Endothelial cell of umbilical vein (primary cell): ENCODE measurements around the gene RBMS1. TPM values are rescaled to one million over a fixed set of nuclear protein-coding genes. Genes with fewer than 3 reads are reported as not detected.

Source experiments
- BruUV-seq: library from RNA; stranded (reverse); fragments of 400-500 nt; replicated peaks from 2 replicates; lab custom pipeline; 2021; lab: Mats Ljungman, UMichigan
- CTCF ChIA-PET: fragments of 300-600, 350-600 bp; sonication (Branson Sonifier 250); formaldehyde crosslinking; loops from one replicate; lab custom pipeline; 2021; ENCODE audit warnings: antibody characterized with exemption, inconsistent platforms; lab: Charles Lee
- POLR2A ChIA-PET: fragments of 300-600, 350-600 bp; sonication (Branson Sonifier 250); formaldehyde crosslinking; loops from one replicate; lab custom pipeline; 2021; ENCODE audit warnings: antibody characterized with exemption, inconsistent platforms; lab: Charles Lee
- DNase-seq: peaks from one replicate; pipeline ENCODE4 v3.0.0-alpha.2; 2011; ENCODE audit warnings: low read depth, low spot score
- FAIRE-seq: peaks from 2 replicates; lab custom pipeline; 2011; peaks lifted over from hg19 to GRCh38; lab: Jason Lieb, UNC
- H2AFZ ChIP-seq: 2 replicates; pipeline ENCODE4 v1.6.0; 2012; ENCODE audit warnings: low read depth, low read length, control low read depth, inconsistent platforms
- H3K27ac ChIP-seq: 2 replicates; pipeline ENCODE4 v1.5.1; 2011; ENCODE audit warnings: low read depth, mild to moderate bottlenecking, control low read depth, low read length, moderate library complexity; ENCODE audit not compliant: insufficient read depth
- H3K27me3 ChIP-seq, 2 experiments: 2 replicates each; pipeline versions ENCODE4 v1.6.0 to v1.6.1; 2011; ENCODE audit warnings: low read length in 2 of 2, mixed read lengths in 1 of 2; ENCODE audit not compliant: control insufficient read depth in 2 of 2, insufficient read depth in 2 of 2
- H3K36me3 ChIP-seq, 2 experiments: 2 replicates in 1 of 2; 3 replicates in 1 of 2; pipeline ENCODE4 v1.5.1; 2011; ENCODE audit warnings: low read length in 2 of 2, mild to moderate bottlenecking in 1 of 2, moderate library complexity in 1 of 2; ENCODE audit not compliant: control insufficient read depth in 2 of 2, insufficient read depth in 2 of 2; ENCODE audit errors: extremely low read depth in 1 of 2
- H3K4me1 ChIP-seq: 3 replicates; pipeline ENCODE4 v1.5.1; 2011; ENCODE audit warnings: mild to moderate bottlenecking, low read length; ENCODE audit not compliant: control insufficient read depth, insufficient read depth; ENCODE audit errors: extremely low read depth
- H3K4me2 ChIP-seq: 2 replicates; pipeline ENCODE4 v1.6.1; 2011; ENCODE audit warnings: low read length, control low read depth, mixed read lengths; ENCODE audit not compliant: insufficient read depth
- H3K4me3 ChIP-seq, 3 experiments: fragments of 200-600 bp in 1 of 3; sonication (generic), shearing (Covaris generic) in 1 of 3; replicated peaks in 1 of 3; 2 replicates each; pipeline ENCODE4 v1.5.1; 2011 to 2016; ENCODE audit warnings: control low read depth in 3 of 3, low read length in 3 of 3, mild to moderate bottlenecking in 2 of 3, inconsistent platforms in 1 of 3, low read depth in 1 of 3, moderate library complexity in 1 of 3; ENCODE audit not compliant: insufficient read depth in 1 of 3
- H3K79me2 ChIP-seq: 2 replicates; pipeline ENCODE4 v1.6.0; 2012; ENCODE audit warnings: low read length, inconsistent platforms; ENCODE audit not compliant: control insufficient read depth, insufficient read depth
- H3K9ac ChIP-seq: replicated peaks from 2 replicates; pipeline ENCODE3; 2011; ENCODE audit warnings: low read length, control low read depth; ENCODE audit not compliant: insufficient read depth; ENCODE audit errors: extremely low read depth
- H3K9me1 ChIP-seq: replicated peaks from 3 replicates; pipeline ENCODE4 v1.6.0; 2011; ENCODE audit warnings: mild to moderate bottlenecking, low read length; ENCODE audit not compliant: control insufficient read depth, insufficient read depth; ENCODE audit errors: extremely low read depth
- H3K9me3 ChIP-seq: replicated peaks from 2 replicates; pipeline ENCODE4 v1.5.1; 2012; ENCODE audit warnings: low read length, inconsistent platforms; ENCODE audit not compliant: control insufficient read depth, insufficient read depth
- H4K20me1 ChIP-seq: replicated peaks from 2 replicates; pipeline ENCODE3; 2011; ENCODE audit warnings: mild to moderate bottlenecking, low read length; ENCODE audit not compliant: control insufficient read depth, insufficient read depth; ENCODE audit errors: extremely low read depth
- EZH2 ChIP-seq: IDR thresholded peaks from 2 replicates; pipeline ENCODE4 v1.6.1; 2012; ENCODE audit warnings: borderline replicate concordance, low read depth, mild to moderate bottlenecking, moderate library complexity, low read length, inconsistent platforms; ENCODE audit not compliant: severe bottlenecking
- FOS ChIP-seq: IDR thresholded peaks from 2 replicates; pipeline ENCODE4 v1.6.1; 2011; ENCODE audit warnings: mild to moderate bottlenecking, low read length, moderate library complexity, borderline replicate concordance; ENCODE audit not compliant: insufficient read depth
- GATA2 ChIP-seq: IDR thresholded peaks from 2 replicates; pipeline ENCODE4 v1.7.0; 2011; ENCODE audit warnings: low read depth, mild to moderate bottlenecking, moderate library complexity, mixed read lengths, low read length; ENCODE audit not compliant: insufficient read length, insufficient read depth
- MYC ChIP-seq: IDR thresholded peaks from one replicate; pipeline ENCODE4 v1.6.1; 2011; ENCODE audit warnings: mild to moderate bottlenecking, low read depth, low read length
- POLR2A ChIP-seq: IDR thresholded peaks from 2 replicates; pipeline ENCODE4 v1.6.1; 2012; ENCODE audit warnings: low read depth, mild to moderate bottlenecking, control low read depth, low read length
- POLR2AphosphoS5 ChIP-seq: IDR thresholded peaks from 2 replicates; pipeline ENCODE4 v1.6.1; 2012; ENCODE audit warnings: low read depth, mild to moderate bottlenecking, control low read depth, low read length, moderate library complexity; ENCODE audit not compliant: insufficient read depth
- dilution Hi-C: fragments of 300-500 bp; cut with MboI; formaldehyde crosslinking; loops from one replicate; pipeline ENCODE4 v1.15.0; 2019; ENCODE audit warnings: low sequenced_read_pairs; ENCODE audit not compliant: extremely low pct_ligation_motif_present
- intact Hi-C: fragments of 100-400 bp; cut with micrococcal nuclease; formaldehyde crosslinking; loops from one replicate; pipeline ENCODE4 v1.10.0; 2022
- polyA plus RNA-seq, 4 experiments: library from polyadenylated mRNA; depleted of rRNA in 3 of 4; stranded (reverse) in 3 of 4; unstranded in 1 of 4; fragments of >200 nt; gene quantifications; 2 replicates each; pipeline versions ENCODE4 v1.2.1 to v1.2.3, GENCODE V29; 2011 to 2012; ENCODE audit warnings: missing spikeins in 1 of 4
- total RNA-seq: library from RNA; stranded (reverse); gene quantifications from 2 replicates; pipeline ENCODE4 v1.2.3, GENCODE V29; 2021
- TF ChIP-seq, protein P1 (sequence below): IDR thresholded peaks from 2 replicates; pipeline ENCODE4 v1.6.1; 2011; ENCODE audit not compliant: insufficient read depth, insufficient read length
- TF ChIP-seq, protein P2 (sequence below), 2 donors: IDR thresholded peaks; 1 replicate in 1 of 2; 2 replicates in 1 of 2; pipeline ENCODE4 v1.5.1; 2011; ENCODE audit warnings: low read length in 2 of 2, mild to moderate bottlenecking in 2 of 2, moderate library complexity in 2 of 2, control low read depth in 1 of 2, inconsistent platforms in 1 of 2, low read depth in 1 of 2; ENCODE audit not compliant: insufficient read depth in 1 of 2; ENCODE audit errors: extremely low read depth in 1 of 2

RBMS1 gene
- total and polyA plus RNA-seq, 2 donors (not counting 3 experiments of a cell fraction or from before 2014, with no cell fraction given): 60.0 to 93.3 TPM

DNA sequence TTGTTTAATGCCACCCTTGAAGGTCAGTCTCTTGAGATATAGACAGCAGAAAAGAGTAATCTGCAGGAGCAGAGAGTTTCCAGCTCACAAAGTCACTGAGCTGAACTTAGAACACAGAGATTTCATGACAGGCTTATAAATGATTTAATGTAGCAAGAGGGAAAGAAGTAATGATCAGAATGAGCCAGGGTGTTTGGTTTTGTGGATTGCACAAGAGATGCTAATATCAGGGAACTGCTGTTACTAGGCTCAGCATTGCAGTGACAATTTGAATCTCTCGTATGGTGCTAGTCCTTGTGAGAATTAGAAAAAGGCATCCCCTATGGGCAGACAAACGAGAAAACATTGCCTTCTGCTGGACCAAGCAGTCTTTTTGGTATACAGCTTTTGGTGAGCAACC is 231.9 kb downstream of the RBMS1 start:
- CTCF ChIA-PET: interaction anchor here (1.1 to 1.2 kb wide), 2 partner anchors 9 to 802 kb away, joined by 3 to 4 read pairs; no protein-coding TSS in a partner anchor
- no peak overlapping the region for H3K9ac ChIP-seq
- no peak overlapping the region for H3K4me2 ChIP-seq
- H3K9me1 ChIP-seq: no peaks in the 10 kb centered on the region
- dilution Hi-C loops: no loop called here
- H3K9me3 ChIP-seq: no peaks in the 10 kb centered on the region
- no peaks in the 10 kb centered on the region for H3K79me2 ChIP-seq
- POLR2A ChIA-PET: no interaction called here
- H3K4me1 ChIP-seq: no peaks in the 10 kb centered on the region
- no peak overlapping the region for H3K4me3 ChIP-seq
- H2AFZ ChIP-seq: no peak overlapping the region
- no peaks in the 10 kb centered on the region for H3K27me3 ChIP-seq
- H3K27ac ChIP-seq: no peak overlapping the region
- no peak for DNase-seq
- no peaks in the 10 kb centered on the region for H3K36me3 ChIP-seq
- TF ChIP-seq GATA2 (no peak), FOS (no peak), POLR2A (no peak), EZH2 (no peak), MYC (no peak), POLR2AphosphoS5 (no peak)
- TF ChIP-seq, protein P1, sequence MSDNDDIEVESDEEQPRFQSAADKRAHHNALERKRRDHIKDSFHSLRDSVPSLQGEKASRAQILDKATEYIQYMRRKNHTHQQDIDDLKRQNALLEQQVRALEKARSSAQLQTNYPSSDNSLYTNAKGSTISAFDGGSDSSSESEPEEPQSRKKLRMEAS: no peak
- TF ChIP-seq, protein P2, sequence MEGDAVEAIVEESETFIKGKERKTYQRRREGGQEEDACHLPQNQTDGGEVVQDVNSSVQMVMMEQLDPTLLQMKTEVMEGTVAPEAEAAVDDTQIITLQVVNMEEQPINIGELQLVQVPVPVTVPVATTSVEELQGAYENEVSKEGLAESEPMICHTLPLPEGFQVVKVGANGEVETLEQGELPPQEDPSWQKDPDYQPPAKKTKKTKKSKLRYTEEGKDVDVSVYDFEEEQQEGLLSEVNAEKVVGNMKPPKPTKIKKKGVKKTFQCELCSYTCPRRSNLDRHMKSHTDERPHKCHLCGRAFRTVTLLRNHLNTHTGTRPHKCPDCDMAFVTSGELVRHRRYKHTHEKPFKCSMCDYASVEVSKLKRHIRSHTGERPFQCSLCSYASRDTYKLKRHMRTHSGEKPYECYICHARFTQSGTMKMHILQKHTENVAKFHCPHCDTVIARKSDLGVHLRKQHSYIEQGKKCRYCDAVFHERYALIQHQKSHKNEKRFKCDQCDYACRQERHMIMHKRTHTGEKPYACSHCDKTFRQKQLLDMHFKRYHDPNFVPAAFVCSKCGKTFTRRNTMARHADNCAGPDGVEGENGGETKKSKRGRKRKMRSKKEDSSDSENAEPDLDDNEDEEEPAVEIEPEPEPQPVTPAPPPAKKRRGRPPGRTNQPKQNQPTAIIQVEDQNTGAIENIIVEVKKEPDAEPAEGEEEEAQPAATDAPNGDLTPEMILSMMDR (IDR thresholded peaks at IDR 0.05; ENCODE audit: extremely low read depth in 1 of 2, insufficient read depth in 1 of 2, low read depth in 1 of 2, low read length in 2 of 2): no peak
- no peak for FAIRE-seq
- BruUV-seq: no TSS peak
- intact Hi-C loops: no loop called here
- H4K20me1 ChIP-seq: no peaks in the 10 kb centered on the region
